UCSD-AML1 (cell line): ENCODE measurements around the gene HMCN2.
A peak's percentile ranks its signal among the peaks of the same experiment; 100 is the strongest.

ENCODE experiments used
- DNase-seq: peaks from one replicate; lab custom pipeline; 2025; ENCODE audit not compliant: unreplicated experiment; lab: John Stamatoyannopoulos, UW

Gene HMCN2

GRCh38 chr9:130407916-130408663 lies 142.5 kb downstream of the HMCN2 start:
- DNase-seq, result no peak

- DNase-seq, result no peak
Observed at GRCh38 chr9:130408669-130409068, 143.1 kb downstream of the HMCN2 start.

- no peak for DNase-seq
Observed at GRCh38 chr9:130409246-130409645, 143.7 kb downstream of the HMCN2 start.

- no peak for DNase-seq
Observed at GRCh38 chr9:130410443-130410842, 144.9 kb downstream of the HMCN2 start.

- DNase-seq, result no peak
Observed at GRCh38 chr9:130411566-130411915, 146.0 kb downstream of the HMCN2 start.

GRCh38 chr9:130414081-130414731 lies 148.6 kb downstream of the HMCN2 start:
- no peak for DNase-seq

GRCh38 chr9:130414910-130415746 lies 149.6 kb downstream of the HMCN2 start:
- DNase-seq, result no peak

- DNase-seq, result peak; percentile 24
Observed at GRCh38 chr9:130417602-130418001, 152.0 kb downstream of the HMCN2 start.

- no peak for DNase-seq
Observed at GRCh38 chr9:130418776-130419175, 153.2 kb downstream of the HMCN2 start.

- DNase-seq, result no peak
Observed at GRCh38 chr9:130419521-130420035, 154.0 kb downstream of the HMCN2 start.

GRCh38 chr9:130421154-130421801 lies 155.7 kb downstream of the HMCN2 start:
- DNase-seq, result no peak

- DNase-seq, result no peak
Observed at GRCh38 chr9:130421802-130422276, 156.3 kb downstream of the HMCN2 start.

- DNase-seq, result no peak
Observed at GRCh38 chr9:130422546-130422945, 157.0 kb downstream of the HMCN2 start.

GRCh38 chr9:130423272-130423671 lies 157.7 kb downstream of the HMCN2 start:
- no peak for DNase-seq

- DNase-seq, result no peak
Observed at GRCh38 chr9:130424595-130425454, 159.3 kb downstream of the HMCN2 start.

GRCh38 chr9:130425741-130426466 lies 160.3 kb downstream of the HMCN2 start:
- no peak for DNase-seq

GRCh38 chr9:130426467-130426773 lies 160.9 kb downstream of the HMCN2 start:
- no peak for DNase-seq

- peak; percentile 27 for DNase-seq
Observed at GRCh38 chr9:130426883-130427282, 161.3 kb downstream of the HMCN2 start.

- no peak for DNase-seq
Observed at GRCh38 chr9:130427326-130427725, 161.8 kb downstream of the HMCN2 start.
